Activated T-cell treated with anti-CD3 and anti-CD28 coated beads, Interleukin-2, amount 50 U/mL, for 48 hours (primary cell): ENCODE results near the gene CISTR.
"Not testable (repeated sequence)": the region's sequence is repeated elsewhere in the genome, so short reads cannot be mapped to it uniquely, and the experiment has no call there.

Experiments used
- DNase-seq, 2 experiments: peaks; one replicate each; pipeline ENCODE4 v3.0.0-alpha.2; 2020

The CISTR gene

GRCh38 chr12:53762793-53763192 lies 11.0 kb upstream of the CISTR start:
- not testable (repeated sequence) for DNase-seq

- DNase-seq = no peak
Measured at GRCh38 chr12:53761306-53761705, 9.5 kb upstream of the CISTR start.

GRCh38 chr12:53759261-53759660 lies 7.5 kb upstream of the CISTR start:
- DNase-seq = no peak

- no peak for DNase-seq
Measured at GRCh38 chr12:53758730-53759103, 6.9 kb upstream of the CISTR start.

GRCh38 chr12:53758081-53758729 lies 6.4 kb upstream of the CISTR start:
- DNase-seq = no peak

- DNase-seq = peak; percentile 93 to 94
Measured at GRCh38 chr12:53757101-53757770, 5.5 kb upstream of the CISTR start.

- no peak for DNase-seq
Measured at GRCh38 chr12:53756300-53757100, 4.7 kb upstream of the CISTR start.

GRCh38 chr12:53755893-53756292 lies 4.1 kb upstream of the CISTR start:
- no peak for DNase-seq

GRCh38 chr12:53755451-53755891 lies 3.7 kb upstream of the CISTR start:
- DNase-seq = no peak

GRCh38 chr12:53754633-53755264 lies 3.0 kb upstream of the CISTR start:
- no peak for DNase-seq

GRCh38 chr12:53754188-53754585 lies 2.4 kb upstream of the CISTR start:
- DNase-seq = no peak

- DNase-seq = no peak
Measured at GRCh38 chr12:53752621-53753020, 842 bp upstream of the CISTR start.

- DNase-seq = no peak
Measured at GRCh38 chr12:53752192-53752601, 418 bp upstream of the CISTR start.

GRCh38 chr12:53750812-53751335 lies 905 bp downstream of the CISTR start:
- DNase-seq = peak in 1 of 2 experiments; percentile 42

- no peak for DNase-seq
Measured at GRCh38 chr12:53749986-53750811, 1.6 kb downstream of the CISTR start.

GRCh38 chr12:53748072-53748840 lies 3.5 kb downstream of the CISTR start:
- no peak for DNase-seq

GRCh38 chr12:53747095-53747494 lies 4.7 kb downstream of the CISTR start:
- DNase-seq = peak in 1 of 2 experiments; percentile 37

GRCh38 chr12:53746592-53747092 lies 5.1 kb downstream of the CISTR start:
- DNase-seq = peak; percentile 87 to 90

GRCh38 chr12:53744751-53745150 lies 7.0 kb downstream of the CISTR start:
- DNase-seq = no peak

- DNase-seq = no peak
Measured at GRCh38 chr12:53744130-53744441, 7.7 kb downstream of the CISTR start.
